Measurements from ENCODE around the gene TAF9. TPM values are rescaled to one million over a fixed set of nuclear protein-coding genes. Genes with fewer than 3 reads are reported as not detected.

TAF9 gene
- total RNA-seq, 6 experiments from 2014 or later = 15.5 to 33.8 (median 26.0) TPM

DNA sequence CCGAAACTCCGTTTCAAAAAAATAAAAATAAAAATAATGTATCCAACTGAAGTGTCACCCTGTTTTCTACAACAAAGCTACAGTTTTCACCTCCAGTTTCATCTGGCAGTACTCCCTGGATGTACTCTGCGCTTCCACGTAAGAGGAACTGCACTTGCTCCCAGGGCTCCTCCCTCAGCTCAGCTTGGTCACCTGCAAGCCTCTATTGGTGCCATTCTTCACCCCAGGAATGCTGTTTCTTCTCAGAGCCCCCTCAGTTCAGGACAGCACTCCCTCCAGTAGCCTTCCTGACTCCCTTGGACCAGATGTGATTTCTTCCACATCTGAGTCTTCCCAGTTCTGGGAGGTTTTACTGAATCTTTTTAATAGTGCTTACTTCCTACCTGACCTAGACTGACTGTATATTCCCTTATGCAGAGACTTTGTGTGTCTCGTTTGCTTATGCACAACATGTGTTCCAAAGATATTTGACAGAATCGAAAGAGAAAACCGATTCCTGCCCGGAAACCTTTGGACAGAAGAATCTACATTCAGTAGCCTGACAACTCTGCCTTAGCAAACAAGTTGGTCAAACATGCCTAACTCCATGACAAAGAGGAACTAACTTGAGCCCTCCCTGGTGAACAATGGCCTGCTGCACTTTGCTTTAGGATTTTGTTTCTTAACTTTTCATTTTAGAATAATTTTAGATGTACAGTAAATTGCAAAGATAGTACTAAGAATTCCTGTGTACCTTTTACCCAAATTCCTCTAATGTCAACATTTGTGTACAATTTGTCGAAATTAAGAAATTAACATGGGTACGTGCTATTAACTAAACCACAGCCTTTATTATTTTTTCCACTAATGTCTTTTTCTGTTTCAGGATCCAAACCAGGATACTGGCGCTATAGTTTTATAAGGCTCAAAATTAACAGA, 37.5 kb downstream of the TAF9 start:
- TF ChIP-seq POLR2A (IDR thresholded peaks at IDR 0.05) (peak; percentile 34), CTCF (IDR thresholded peaks at IDR 0.05) (no peak)
- Histone ChIP-seq H3K27me3 (no peaks in the 10 kb centered on the region), H3K4me1 (peaks cover 0 to 4% (median 0%) of the 10 kb centered on the region in 4 donors), H3K36me3 (no peaks in the 10 kb centered on the region), H3K9me3 (no peaks in the 10 kb centered on the region), H3K4me3 (peak overlapping the region; percentile 67 to 77 (median 67)), H3K27ac (peak overlapping the region; percentile 74 to 77 (median 77))
- ATAC-seq (peak; percentile 67 to 76 (median 71)), DNase-seq (peak; percentile 29 to 68 (median 61))
- WGBS (ENCODE audit: insufficient coverage, low coverage, low lambda C conversion rate, missing lambda C conversion rate) = 12% methylated on average over 11 of the region's 11 CpGs
- intact Hi-C loops (cut with DNase I) = no loop called here

DNA sequence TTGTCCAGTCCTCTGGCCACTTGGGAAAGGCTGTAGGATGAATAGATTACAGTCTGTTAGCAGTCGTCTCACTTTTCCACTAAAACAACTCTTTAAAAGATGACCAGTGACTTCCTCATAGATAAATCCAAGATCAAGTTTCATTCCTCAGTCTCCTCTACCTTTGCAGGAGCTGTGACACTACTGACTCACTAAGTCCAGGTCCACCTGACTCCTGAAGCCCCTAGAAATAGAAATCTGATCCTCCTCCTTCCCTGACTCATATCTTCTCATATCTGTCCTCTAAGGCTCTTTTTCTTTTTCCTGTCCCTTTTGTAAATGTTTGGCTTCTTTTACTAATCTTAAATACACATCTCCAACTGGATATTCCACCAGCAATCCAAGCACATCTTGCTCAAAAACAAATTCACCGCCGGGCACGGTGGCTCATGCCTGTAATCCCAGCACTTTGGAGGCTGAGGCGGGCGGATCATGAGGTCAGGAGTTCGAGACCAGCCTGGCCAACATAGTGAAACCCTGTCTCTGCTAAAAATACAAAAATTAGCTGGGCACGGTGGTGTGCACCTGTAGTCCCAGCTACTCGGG, 39.3 kb downstream of the TAF9 start:
- Histone ChIP-seq H3K36me3 (no peaks in the 10 kb centered on the region), H3K4me1 (peaks cover 0 to 4% (median 0%) of the 10 kb centered on the region in 4 donors), H3K27me3 (no peaks in the 10 kb centered on the region), H3K4me3 (no peak overlapping the region), H3K9me3 (no peaks in the 10 kb centered on the region), H3K27ac (no peak overlapping the region)
- TF ChIP-seq POLR2A (IDR thresholded peaks at IDR 0.05) = no peak
- no peak for TF ChIP-seq CTCF (IDR thresholded peaks at IDR 0.05)
- intact Hi-C loops (cut with DNase I) = no loop called here
- 80% methylated on average over 9 of the region's 9 CpGs for WGBS (ENCODE audit: insufficient coverage, low coverage, low lambda C conversion rate, missing lambda C conversion rate)
- DNase-seq = no peak
- ATAC-seq = no peak

DNA sequence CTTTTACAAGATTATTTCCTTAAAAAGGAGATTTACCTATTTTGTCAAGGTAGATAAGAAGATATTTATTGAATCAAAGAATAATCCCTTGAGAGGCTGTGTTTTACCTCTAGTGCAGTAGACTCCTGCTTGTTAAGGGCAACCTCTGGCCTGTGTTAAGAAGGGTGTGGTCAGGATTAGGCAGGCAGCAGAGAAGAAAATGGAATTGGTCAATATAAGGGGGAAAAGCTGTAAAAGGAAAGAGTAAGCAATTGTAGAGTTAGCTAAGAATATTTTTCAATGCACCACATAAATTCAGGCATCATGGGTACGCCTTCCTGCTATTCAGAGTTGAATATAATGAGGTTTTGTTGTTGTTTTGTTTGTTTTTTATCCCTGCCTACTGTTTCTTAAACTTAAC, 43.0 kb downstream of the TAF9 start:
- TF ChIP-seq POLR2A (IDR thresholded peaks at IDR 0.05) (no peak), CTCF (IDR thresholded peaks at IDR 0.05) (no peak)
- peaks cover 0 to 2% (median 0%) of the 10 kb centered on the region in 4 donors for H3K36me3 ChIP-seq
- DNase-seq (no peak), ATAC-seq (no peak)
- H3K27me3 ChIP-seq = no peaks in the 10 kb centered on the region
- H3K9me3 ChIP-seq = no peaks in the 10 kb centered on the region
- intact Hi-C loops (cut with DNase I) = no loop called here
- H3K27ac ChIP-seq = no peak overlapping the region
- WGBS (ENCODE audit: insufficient coverage, low coverage, low lambda C conversion rate, missing lambda C conversion rate) = 82% methylated on average over 1 of the region's 1 CpG
- H3K4me1 ChIP-seq = peaks cover 0 to 4% (median 0%) of the 10 kb centered on the region in 4 donors
- no peak overlapping the region for H3K4me3 ChIP-seq

DNA sequence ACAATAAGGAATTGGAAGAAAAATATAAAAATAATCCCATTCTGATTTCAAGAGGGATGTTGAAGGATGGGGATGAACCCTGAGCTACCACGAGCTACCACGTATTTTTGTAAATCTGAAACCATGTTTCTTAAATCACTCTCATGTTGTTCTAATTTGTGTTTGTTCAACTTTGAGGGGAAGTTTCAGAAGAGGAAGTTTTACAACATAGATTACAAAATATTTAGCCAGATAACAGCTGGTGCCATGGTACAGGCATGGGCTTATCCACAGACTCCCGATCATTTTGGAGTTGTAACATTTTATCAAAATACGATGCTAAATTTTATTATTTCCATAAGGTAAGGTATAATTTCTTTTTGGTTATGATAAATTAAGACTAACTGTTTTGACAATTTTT, 51.9 kb downstream of the TAF9 start:
- Histone ChIP-seq H3K9me3 (no peaks in the 10 kb centered on the region), H3K36me3 (peaks cover 0 to 31% (median 3%) of the 10 kb centered on the region in 4 donors), H3K27me3 (no peaks in the 10 kb centered on the region), H3K4me1 (no peaks in the 10 kb centered on the region), H3K4me3 (no peak overlapping the region), H3K27ac (no peak overlapping the region)
- intact Hi-C loops (cut with DNase I) = no loop called here
- 47% methylated on average over 4 of the region's 4 CpGs for WGBS (ENCODE audit: insufficient coverage, low coverage, low lambda C conversion rate, missing lambda C conversion rate)
- TF ChIP-seq POLR2A (IDR thresholded peaks at IDR 0.05) = no peak
- no peak for DNase-seq
- ATAC-seq = peak in 1 of 4 donors; percentile 29

DNA sequence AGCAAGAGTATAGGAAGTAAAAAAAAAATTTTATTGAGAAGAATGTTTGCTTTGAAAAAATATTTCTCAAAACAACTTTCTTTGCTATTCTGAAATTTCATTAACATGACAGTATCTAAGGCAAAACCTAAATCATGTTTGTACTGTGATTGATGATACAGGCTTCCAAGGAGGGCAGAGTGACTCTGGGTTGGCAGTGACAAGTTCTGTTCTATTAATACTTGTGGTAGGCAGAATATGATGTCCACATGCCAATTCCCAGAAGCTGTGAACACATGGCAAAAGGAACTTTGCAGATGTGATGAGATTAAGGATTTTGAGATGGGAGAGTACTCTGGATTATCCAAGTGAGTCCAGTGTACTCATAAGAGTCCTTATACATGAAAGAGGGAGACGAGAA, 53.3 kb downstream of the TAF9 start:
- no peaks in the 10 kb centered on the region for H3K27me3 ChIP-seq
- H3K4me1 ChIP-seq = no peaks in the 10 kb centered on the region
- intact Hi-C loops (cut with DNase I) = no loop called here
- H3K9me3 ChIP-seq = no peaks in the 10 kb centered on the region
- H3K4me3 ChIP-seq = no peak overlapping the region
- ATAC-seq (no peak), DNase-seq (no peak)
- 94% methylated on average over 1 of the region's 1 CpG for WGBS (ENCODE audit: insufficient coverage, low coverage, low lambda C conversion rate, missing lambda C conversion rate)
- H3K27ac ChIP-seq = no peak overlapping the region
- H3K36me3 ChIP-seq = peaks cover 0 to 33% (median 2%) of the 10 kb centered on the region in 4 donors
- TF ChIP-seq CTCF (IDR thresholded peaks at IDR 0.05) (no peak), POLR2A (IDR thresholded peaks at IDR 0.05) (no peak)

Data from right lobe of liver (tissue), 6 donors.